ENCODE data around the gene COPZ1. TPM values are rescaled to one million over a fixed set of nuclear protein-coding genes. Genes with fewer than 3 reads are reported as not detected.

The COPZ1 gene
- total and polyA plus RNA-seq, 9 of the 15 experiments (the other 6 are each of a cell fraction or from before 2014, with no cell fraction given): 137 to 487 (median 233) TPM

- no peak for TF ChIP-seq SAP30 (IDR thresholded peaks at IDR 0.05; ENCODE audit: borderline replicate concordance, insufficient read depth, low read depth, low read length, poor library complexity, severe bottlenecking)
- TF ChIP-seq, protein P1, sequence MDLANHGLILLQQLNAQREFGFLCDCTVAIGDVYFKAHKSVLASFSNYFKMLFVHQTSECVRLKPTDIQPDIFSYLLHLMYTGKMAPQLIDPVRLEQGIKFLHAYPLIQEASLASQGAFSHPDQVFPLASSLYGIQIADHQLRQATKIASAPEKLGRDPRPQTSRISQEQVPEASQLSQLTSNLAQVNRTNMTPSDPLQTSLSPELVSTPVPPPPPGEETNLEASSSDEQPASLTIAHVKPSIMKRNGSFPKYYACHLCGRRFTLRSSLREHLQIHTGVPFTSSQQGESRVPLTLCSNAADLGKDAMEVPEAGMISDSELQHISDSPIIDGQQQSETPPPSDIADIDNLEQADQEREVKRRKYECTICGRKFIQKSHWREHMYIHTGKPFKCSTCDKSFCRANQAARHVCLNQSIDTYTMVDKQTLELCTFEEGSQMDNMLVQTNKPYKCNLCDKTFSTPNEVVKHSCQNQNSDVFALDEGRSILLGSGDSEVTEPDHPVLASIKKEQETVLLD (IDR thresholded peaks at IDR 0.05): 0 out of 2 replicates have a peak, but pooled peaks have one; percentile 71
- no peak; the same call in 1 of the 2 replicates for TF ChIP-seq MAX (CRISPR knock-in tag; IDR thresholded peaks at IDR 0.05)
- TF ChIP-seq, protein P2, sequence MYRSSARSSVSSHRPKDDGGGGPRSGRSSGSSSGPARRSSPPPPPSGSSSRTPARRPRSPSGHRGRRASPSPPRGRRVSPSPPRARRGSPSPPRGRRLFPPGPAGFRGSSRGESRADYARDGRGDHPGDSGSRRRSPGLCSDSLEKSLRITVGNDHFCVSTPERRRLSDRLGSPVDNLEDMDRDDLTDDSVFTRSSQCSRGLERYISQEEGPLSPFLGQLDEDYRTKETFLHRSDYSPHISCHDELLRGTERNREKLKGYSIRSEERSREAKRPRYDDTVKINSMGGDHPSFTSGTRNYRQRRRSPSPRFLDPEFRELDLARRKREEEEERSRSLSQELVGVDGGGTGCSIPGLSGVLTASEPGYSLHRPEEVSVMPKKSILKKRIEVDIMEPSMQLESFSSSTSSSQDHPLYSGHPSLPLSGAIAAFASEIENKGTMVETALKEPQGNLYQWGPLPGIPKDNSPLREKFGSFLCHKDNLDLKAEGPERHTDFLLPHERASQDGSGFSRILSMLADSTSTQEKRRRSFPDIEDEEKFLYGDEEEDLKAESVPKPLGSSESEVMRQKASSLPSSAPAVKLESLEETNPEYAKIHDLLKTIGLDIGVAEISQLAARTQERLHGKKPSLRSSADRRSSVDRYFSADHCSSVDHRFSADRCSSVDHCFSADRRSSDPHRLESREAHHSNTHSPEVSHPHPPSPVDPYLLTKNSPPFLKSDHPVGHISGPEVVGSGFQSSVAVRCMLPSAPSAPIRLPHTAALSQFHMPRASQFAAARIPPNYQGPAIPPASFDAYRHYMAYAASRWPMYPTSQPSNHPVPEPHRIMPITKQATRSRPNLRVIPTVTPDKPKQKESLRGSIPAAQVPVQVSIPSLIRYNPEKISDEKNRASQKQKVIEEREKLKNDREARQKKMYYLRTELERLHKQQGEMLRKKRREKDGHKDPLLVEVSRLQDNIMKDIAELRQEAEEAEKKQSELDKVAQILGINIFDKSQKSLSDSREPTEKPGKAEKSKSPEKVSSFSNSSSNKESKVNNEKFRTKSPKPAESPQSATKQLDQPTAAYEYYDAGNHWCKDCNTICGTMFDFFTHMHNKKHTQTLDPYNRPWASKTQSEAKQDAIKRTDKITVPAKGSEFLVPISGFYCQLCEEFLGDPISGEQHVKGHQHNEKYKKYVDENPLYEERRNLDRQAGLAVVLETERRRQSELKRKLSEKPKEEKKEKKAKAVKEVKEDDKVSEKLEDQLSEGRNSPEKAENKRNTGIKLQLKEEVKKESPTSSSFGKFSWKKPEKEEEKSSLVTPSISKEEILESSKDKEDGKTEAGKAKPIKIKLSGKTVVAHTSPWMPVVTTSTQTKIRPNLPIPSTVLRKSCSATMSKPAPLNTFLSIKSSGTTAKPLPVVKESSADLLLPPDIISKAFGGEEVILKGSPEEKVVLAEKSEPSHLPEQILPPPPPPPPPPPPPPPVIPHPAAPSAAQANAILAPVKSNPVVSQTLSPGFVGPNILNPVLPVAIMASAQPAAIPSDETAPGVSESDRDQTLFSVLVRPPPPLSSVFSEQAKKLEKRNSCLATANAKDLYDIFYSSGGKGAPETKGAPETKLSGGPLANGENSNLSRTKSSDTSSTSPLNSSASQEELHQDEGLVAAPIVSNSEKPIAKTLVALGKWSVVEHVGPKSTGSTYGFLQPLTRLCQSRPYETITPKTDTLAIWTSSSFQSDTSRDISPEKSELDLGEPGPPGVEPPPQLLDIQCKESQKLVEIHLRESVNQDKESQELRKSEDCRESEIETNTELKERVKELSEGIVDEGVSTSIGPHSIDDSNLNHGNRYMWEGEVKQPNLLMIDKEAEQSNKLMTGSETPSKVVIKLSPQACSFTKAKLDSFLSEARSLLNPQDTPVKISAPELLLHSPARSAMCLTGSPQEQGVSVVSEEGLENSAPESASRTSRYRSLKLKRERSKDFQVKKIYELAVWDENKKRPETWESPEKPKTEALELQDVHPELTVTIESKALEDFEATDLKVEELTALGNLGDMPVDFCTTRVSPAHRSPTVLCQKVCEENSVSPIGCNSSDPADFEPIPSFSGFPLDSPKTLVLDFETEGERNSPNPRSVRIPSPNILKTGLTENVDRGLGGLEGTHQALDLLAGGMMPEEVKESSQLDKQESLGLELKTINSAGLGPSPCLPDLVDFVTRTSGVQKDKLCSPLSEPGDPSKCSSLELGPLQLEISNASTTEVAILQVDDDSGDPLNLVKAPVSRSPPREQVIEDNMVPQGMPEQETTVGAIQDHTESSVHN (IDR thresholded peaks at IDR 0.05; ENCODE audit: borderline replicate concordance in 1 of 2, low read depth in 1 of 2): no peak
- no peak for TF ChIP-seq ARHGAP35 (IDR thresholded peaks at IDR 0.05; ENCODE audit: partially characterized antibody)
- no peak for TF ChIP-seq MAFK (IDR thresholded peaks at IDR 0.05; ENCODE audit: low read length)
- TF ChIP-seq FOXP1 (CRISPR knock-in tag; IDR thresholded peaks at IDR 0.05): no peak
- no peak for TF ChIP-seq HIVEP1 (CRISPR knock-in tag; IDR thresholded peaks at IDR 0.05)
- peak; percentile 4 for TF ChIP-seq KDM5B (IDR thresholded peaks at IDR 0.05; ENCODE audit: insufficient replicate concordance, low read depth, low read length)
- TF ChIP-seq RBBP5 (IDR thresholded peaks at IDR 0.05; ENCODE audit: borderline replicate concordance, insufficient read depth, low read length, poor library complexity, severe bottlenecking): peak; percentile 10
- TF ChIP-seq NELFE (IDR thresholded peaks at IDR 0.05; ENCODE audit: insufficient read depth, insufficient read length): no peak
- no peak for TF ChIP-seq PRMT5 (CRISPR knock-in tag; IDR thresholded peaks at IDR 0.05)
- TF ChIP-seq TGIF2 (CRISPR knock-in tag; IDR thresholded peaks at IDR 0.05): no peak
- no peak for TF ChIP-seq HLTF (IDR thresholded peaks at IDR 0.05)
- no peak for TF ChIP-seq TFAP4 (CRISPR knock-in tag; IDR thresholded peaks at IDR 0.05; ENCODE audit: borderline replicate concordance)
- no peak for TF ChIP-seq TOE1 (IDR thresholded peaks at IDR 0.05; ENCODE audit: borderline replicate concordance)
- no peak for TF ChIP-seq TOE1 (CRISPR knock-in tag; IDR thresholded peaks at IDR 0.05; ENCODE audit: borderline replicate concordance, low read depth)
Measured at GRCh38 chr12:54369597-54370131, 44.7 kb downstream of the COPZ1 start (continued).
